ENCODE data around the gene IGFLR1. TPM values are rescaled to one million over a fixed set of nuclear protein-coding genes. Genes with fewer than 3 reads are reported as not detected.

Gene IGFLR1
- total and polyA plus RNA-seq, 4 donors = 3.8 to 72.5 (median 26.0) TPM

GRCh38 chr19:35714601-35715354 lies 27.5 kb downstream of the IGFLR1 start:
- Histone ChIP-seq H3K27me3 (ENCODE audit: control insufficient read depth in 3 of 3, insufficient read depth in 3 of 3, low read length in 2 of 3) (no peaks in the 10 kb centered on the region), H3K4me3 (no peak overlapping the region), H3K9ac (ENCODE audit: insufficient read depth in 1 of 2, low read length in 2 of 2) (no peak overlapping the region), H3K36me3 (ENCODE audit: control insufficient read depth in 4 of 4, insufficient read depth in 4 of 4, low read length in 4 of 4) (peaks cover 0 to 3% (median 2%) of the 10 kb centered on the region in 4 donors), H3K9me3 (ENCODE audit: control insufficient read depth in 4 of 4, insufficient read depth in 3 of 4, low read length in 3 of 4) (peaks cover 0 to 1% (median 0%) of the 10 kb centered on the region in 4 donors), H3K4me1 (ENCODE audit: control insufficient read depth in 5 of 5, insufficient read depth in 5 of 5, low read length in 5 of 5) (peaks cover 0 to 23% (median 13%) of the 10 kb centered on the region in 5 donors), H3K27ac (ENCODE audit: low read depth in 1 of 2, low read length in 1 of 2) (no peak overlapping the region)
- no peak for TF ChIP-seq CTCF (IDR thresholded peaks at IDR 0.05; ENCODE audit: control extremely low read depth, extremely low read depth)
- DNase-seq (no peak), ATAC-seq (ENCODE audit: insufficient read depth, low FRiP score) (no peak)
- WGBS, 2 donors = 71 to 77% methylated on average over 14 of the region's 14 CpGs

GRCh38 chr19:35713904-35714495 lies 28.3 kb downstream of the IGFLR1 start:
- H3K4me3 ChIP-seq = no peak overlapping the region
- H3K36me3 ChIP-seq (ENCODE audit: control insufficient read depth in 4 of 4, insufficient read depth in 4 of 4, low read length in 4 of 4) = no peaks in the 10 kb centered on the region
- H3K27ac ChIP-seq (ENCODE audit: low read depth in 1 of 2, low read length in 1 of 2) = no peak overlapping the region
- DNase-seq (no peak), ATAC-seq (ENCODE audit: insufficient read depth, low FRiP score) (no peak)
- no peak for TF ChIP-seq CTCF (IDR thresholded peaks at IDR 0.05; ENCODE audit: control extremely low read depth, extremely low read depth)
- no peak overlapping the region for H3K9ac ChIP-seq (ENCODE audit: insufficient read depth in 1 of 2, low read length in 2 of 2)
- 71 to 81% methylated on average over 12 of the region's 12 CpGs for WGBS, 2 donors
- H3K4me1 ChIP-seq (ENCODE audit: control insufficient read depth in 5 of 5, insufficient read depth in 5 of 5, low read length in 5 of 5) = peaks cover 0 to 18% (median 10%) of the 10 kb centered on the region in 5 donors
- peaks cover 0 to 1% (median 0%) of the 10 kb centered on the region in 4 donors for H3K9me3 ChIP-seq (ENCODE audit: control insufficient read depth in 4 of 4, insufficient read depth in 3 of 4, low read length in 3 of 4)
- no peaks in the 10 kb centered on the region for H3K27me3 ChIP-seq (ENCODE audit: control insufficient read depth in 3 of 3, insufficient read depth in 3 of 3, low read length in 2 of 3)

GRCh38 chr19:35713506-35713850 lies 28.8 kb downstream of the IGFLR1 start:
- 79 to 82% methylated on average over 2 of the region's 2 CpGs for WGBS, 2 donors
- peaks cover 0 to 14% (median 7%) of the 10 kb centered on the region in 5 donors for H3K4me1 ChIP-seq (ENCODE audit: control insufficient read depth in 5 of 5, insufficient read depth in 5 of 5, low read length in 5 of 5)
- H3K36me3 ChIP-seq (ENCODE audit: control insufficient read depth in 4 of 4, insufficient read depth in 4 of 4, low read length in 4 of 4) = no peaks in the 10 kb centered on the region
- ATAC-seq (ENCODE audit: insufficient read depth, low FRiP score) (no peak), DNase-seq (no peak)
- no peak overlapping the region for H3K9ac ChIP-seq (ENCODE audit: insufficient read depth in 1 of 2, low read length in 2 of 2)
- H3K27ac ChIP-seq (ENCODE audit: low read depth in 1 of 2, low read length in 1 of 2) = no peak overlapping the region
- H3K27me3 ChIP-seq (ENCODE audit: control insufficient read depth in 3 of 3, insufficient read depth in 3 of 3, low read length in 2 of 3) = no peaks in the 10 kb centered on the region
- H3K4me3 ChIP-seq = no peak overlapping the region
- H3K9me3 ChIP-seq (ENCODE audit: control insufficient read depth in 4 of 4, insufficient read depth in 3 of 4, low read length in 3 of 4) = peaks cover 0 to 1% (median 0%) of the 10 kb centered on the region in 4 donors
- no peak for TF ChIP-seq CTCF (IDR thresholded peaks at IDR 0.05; ENCODE audit: control extremely low read depth, extremely low read depth)
